Fibroblast of upper back skin (primary cell): ENCODE data around the gene BCAT1.
"Not testable (repeated sequence)": the region's sequence is repeated elsewhere in the genome, so short reads cannot be mapped to it uniquely, and the experiment has no call there.

Experiments
- DNase-seq: peaks from one replicate; pipeline ENCODE4 v3.0.0-alpha.2; 2013

Gene BCAT1

GRCh38 chr12:24956351-24956750, 7.5 kb upstream of the BCAT1 start:
- DNase-seq, result not testable (repeated sequence)

- DNase-seq, result no peak
Measured at GRCh38 chr12:24955853-24956252, 7.0 kb upstream of the BCAT1 start.

- no peak for DNase-seq
Measured at GRCh38 chr12:24955389-24955788, 6.5 kb upstream of the BCAT1 start.

- DNase-seq, result no peak
Measured at GRCh38 chr12:24954261-24954660, 5.4 kb upstream of the BCAT1 start.

- no peak for DNase-seq
Measured at GRCh38 chr12:24952389-24952788, 3.5 kb upstream of the BCAT1 start.

- DNase-seq, result no peak
Measured at GRCh38 chr12:24950231-24950834, 1.4 kb upstream of the BCAT1 start.

GRCh38 chr12:24948420-24948756, 513 bp downstream of the BCAT1 start:
- peak; percentile 63 for DNase-seq

GRCh38 chr12:24947541-24948419, 1.1 kb downstream of the BCAT1 start:
- DNase-seq, result no peak

GRCh38 chr12:24945845-24946244, 3.1 kb downstream of the BCAT1 start:
- no peak for DNase-seq

- no peak for DNase-seq
Measured at GRCh38 chr12:24945039-24945438, 3.9 kb downstream of the BCAT1 start.

- no peak for DNase-seq
Measured at GRCh38 chr12:24944601-24944975, 4.3 kb downstream of the BCAT1 start.

- no peak for DNase-seq
Measured at GRCh38 chr12:24943947-24944600, 4.8 kb downstream of the BCAT1 start.

GRCh38 chr12:24940157-24940556, 8.7 kb downstream of the BCAT1 start:
- no peak for DNase-seq

- not testable (repeated sequence) for DNase-seq
Measured at GRCh38 chr12:24939551-24939950, 9.3 kb downstream of the BCAT1 start.

- no peak for DNase-seq
Measured at GRCh38 chr12:24938341-24938740, 10.6 kb downstream of the BCAT1 start.

GRCh38 chr12:24937553-24938244, 11.2 kb downstream of the BCAT1 start:
- DNase-seq, result no peak

GRCh38 chr12:24933694-24934407, 15.1 kb downstream of the BCAT1 start:
- no peak for DNase-seq

- DNase-seq, result peak; percentile 31
Measured at GRCh38 chr12:24931666-24932405, 17.1 kb downstream of the BCAT1 start.

GRCh38 chr12:24929953-24930352, 18.9 kb downstream of the BCAT1 start:
- DNase-seq, result no peak

- DNase-seq, result not testable (repeated sequence)
Measured at GRCh38 chr12:24928533-24929306, 20.2 kb downstream of the BCAT1 start.

GRCh38 chr12:24928131-24928530, 20.8 kb downstream of the BCAT1 start:
- DNase-seq, result no peak
